Measurements from ENCODE around the gene SLC44A3.

- TF ChIP-seq ZNF23 (tag by site-specific recombination; IDR thresholded peaks at IDR 0.05; ENCODE audit: borderline replicate concordance), result no peak
- no peak; the same call in 1 of the 2 replicates for TF ChIP-seq CTCF (tag by site-specific recombination; IDR thresholded peaks at IDR 0.05)
- 0 out of 2 replicates have a peak, but pooled peaks have one; percentile 70 for TF ChIP-seq GLI4 (tag by site-specific recombination; IDR thresholded peaks at IDR 0.05)
- no peak for TF ChIP-seq REST (tag by site-specific recombination; IDR thresholded peaks at IDR 0.05)
- TF ChIP-seq ZNF560 (tag by site-specific recombination; IDR thresholded peaks at IDR 0.05; ENCODE audit: borderline replicate concordance), result no peak
- no peak for TF ChIP-seq ZNF664 (tag by site-specific recombination; IDR thresholded peaks at IDR 0.05)
- no peak for TF ChIP-seq RBAK (tag by site-specific recombination; IDR thresholded peaks at IDR 0.05)
- TF ChIP-seq ZNF311 (tag by site-specific recombination; IDR thresholded peaks at IDR 0.05; ENCODE audit: borderline replicate concordance), result no peak
- TF ChIP-seq, protein P1, sequence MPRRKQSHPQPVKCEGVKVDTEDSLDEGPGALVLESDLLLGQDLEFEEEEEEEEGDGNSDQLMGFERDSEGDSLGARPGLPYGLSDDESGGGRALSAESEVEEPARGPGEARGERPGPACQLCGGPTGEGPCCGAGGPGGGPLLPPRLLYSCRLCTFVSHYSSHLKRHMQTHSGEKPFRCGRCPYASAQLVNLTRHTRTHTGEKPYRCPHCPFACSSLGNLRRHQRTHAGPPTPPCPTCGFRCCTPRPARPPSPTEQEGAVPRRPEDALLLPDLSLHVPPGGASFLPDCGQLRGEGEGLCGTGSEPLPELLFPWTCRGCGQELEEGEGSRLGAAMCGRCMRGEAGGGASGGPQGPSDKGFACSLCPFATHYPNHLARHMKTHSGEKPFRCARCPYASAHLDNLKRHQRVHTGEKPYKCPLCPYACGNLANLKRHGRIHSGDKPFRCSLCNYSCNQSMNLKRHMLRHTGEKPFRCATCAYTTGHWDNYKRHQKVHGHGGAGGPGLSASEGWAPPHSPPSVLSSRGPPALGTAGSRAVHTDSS (tag by site-specific recombination; IDR thresholded peaks at IDR 0.05), result no peak
- TF ChIP-seq ZNF223 (tag by site-specific recombination; IDR thresholded peaks at IDR 0.05), result no peak
- TF ChIP-seq, protein P2, sequence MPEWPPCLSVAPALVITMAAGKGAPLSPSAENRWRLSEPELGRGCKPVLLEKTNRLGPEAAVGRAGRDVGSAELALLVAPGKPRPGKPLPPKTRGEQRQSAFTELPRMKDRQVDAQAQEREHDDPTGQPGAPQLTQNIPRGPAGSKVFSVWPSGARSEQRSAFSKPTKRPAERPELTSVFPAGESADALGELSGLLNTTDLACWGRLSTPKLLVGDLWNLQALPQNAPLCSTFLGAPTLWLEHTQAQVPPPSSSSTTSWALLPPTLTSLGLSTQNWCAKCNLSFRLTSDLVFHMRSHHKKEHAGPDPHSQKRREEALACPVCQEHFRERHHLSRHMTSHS (tag by site-specific recombination; IDR thresholded peaks at IDR 0.05), result 0 out of 2 replicates have a peak, but pooled peaks have one; percentile 3
- TF ChIP-seq, protein P3, sequence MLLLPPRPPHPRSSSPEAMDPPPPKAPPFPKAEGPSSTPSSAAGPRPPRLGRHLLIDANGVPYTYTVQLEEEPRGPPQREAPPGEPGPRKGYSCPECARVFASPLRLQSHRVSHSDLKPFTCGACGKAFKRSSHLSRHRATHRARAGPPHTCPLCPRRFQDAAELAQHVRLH (tag by site-specific recombination; IDR thresholded peaks at IDR 0.05), result 0 out of 2 replicates have a peak, but pooled peaks have one; percentile 40
Observed at GRCh38 chr1:94926915-94927404, 106.8 kb downstream of the SLC44A3 start, which contains the start of gene CNN3.
